ENCODE data around the gene MMP7.

GRCh38 chr11:102518296-102519094 lies 12.1 kb downstream of the MMP7 start:
- TF ChIP-seq SIN3A (IDR thresholded peaks at IDR 0.05; ENCODE audit: borderline replicate concordance, insufficient read depth, low read depth, low read length) = no peak
- TF ChIP-seq POLR2AphosphoS5 (IDR thresholded peaks at IDR 0.05; ENCODE audit: low read depth, low read length) = no peak
